ENCODE results near the gene C1QC. TPM values are rescaled to one million over a fixed set of nuclear protein-coding genes. Genes with fewer than 3 reads are reported as not detected.

C1QC gene
- total RNA-seq, 1 donor from 2014 or later = not detected

DNA sequence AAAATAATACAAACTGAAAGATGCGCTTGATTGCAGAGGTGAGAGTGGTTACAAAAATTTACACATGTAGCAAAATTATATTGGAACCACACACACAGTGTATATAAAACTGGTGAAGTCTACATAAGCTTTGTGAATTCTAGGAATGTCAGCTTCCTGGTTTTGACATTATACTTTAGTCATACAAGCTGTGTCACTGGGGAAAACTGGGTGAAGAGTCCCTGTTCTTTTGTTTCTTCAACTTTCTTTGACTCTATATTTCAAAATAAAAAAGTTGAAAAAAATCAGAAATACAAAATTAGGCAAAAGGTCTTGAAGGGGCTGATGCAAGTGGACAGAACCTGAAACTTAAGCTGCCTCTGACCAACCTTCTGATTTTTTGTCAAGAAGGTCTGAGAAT is 3.0 kb downstream of the C1QC start:
- Mint-ChIP-seq H3K27ac (no peak overlapping the region), H3K4me1 (ENCODE audit: low read depth) (no peaks in the 10 kb centered on the region), H3K9me3 (ENCODE audit: low read depth) (no peaks in the 10 kb centered on the region), H3K27me3 (peaks cover 31% of the 10 kb centered on the region), H3K4me3 (ENCODE audit: low read depth) (no peak overlapping the region), H3K36me3 (ENCODE audit: insufficient read depth) (no peaks in the 10 kb centered on the region)
- no peak for TF ChIP-seq CTCF (IDR thresholded peaks at IDR 0.05; ENCODE audit: unreplicated experiment)
- DNase-seq (ENCODE audit: low spot score, unreplicated experiment) = no peak

DNA sequence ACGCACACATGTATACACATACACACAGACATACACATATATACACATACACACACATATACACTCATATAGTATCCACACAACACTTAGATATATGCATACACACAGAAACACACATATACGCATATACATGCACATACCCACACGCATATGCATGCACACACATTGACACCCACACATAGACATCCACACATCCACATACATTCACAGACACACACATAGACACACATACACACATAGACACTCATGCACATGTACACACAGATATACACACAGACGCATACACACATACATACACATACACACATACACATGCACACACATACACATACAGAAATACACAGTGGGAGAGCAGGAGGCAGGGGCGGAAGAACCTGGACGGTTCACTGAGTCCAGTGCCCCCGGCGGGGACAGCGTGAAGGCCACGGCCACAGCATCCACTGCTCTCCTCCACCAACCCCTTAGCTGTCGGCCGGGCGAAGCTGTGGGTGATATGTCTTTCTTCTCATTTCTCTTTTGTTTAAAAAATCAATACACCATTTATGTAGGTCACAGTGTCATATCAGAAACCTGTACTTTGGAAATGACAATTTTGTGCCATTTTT is 6.8 kb downstream of the C1QC start:
- H3K4me1 Mint-ChIP-seq (ENCODE audit: low read depth) = no peaks in the 10 kb centered on the region
- no peak for TF ChIP-seq CTCF (IDR thresholded peaks at IDR 0.05; ENCODE audit: unreplicated experiment)
- no peaks in the 10 kb centered on the region for H3K36me3 Mint-ChIP-seq (ENCODE audit: insufficient read depth)
- H3K9me3 Mint-ChIP-seq (ENCODE audit: low read depth) = no peaks in the 10 kb centered on the region
- H3K27me3 Mint-ChIP-seq = peaks cover 55% of the 10 kb centered on the region
- H3K27ac Mint-ChIP-seq = no peak overlapping the region
- DNase-seq (ENCODE audit: low spot score, unreplicated experiment) = no peak
- H3K4me3 Mint-ChIP-seq (ENCODE audit: low read depth) = no peak overlapping the region

- Mint-ChIP-seq H3K36me3 (ENCODE audit: insufficient read depth) (no peaks in the 10 kb centered on the region), H3K27ac (no peak overlapping the region), H3K27me3 (peaks cover 59% of the 10 kb centered on the region), H3K4me3 (ENCODE audit: low read depth) (no peak overlapping the region), H3K4me1 (ENCODE audit: low read depth) (no peaks in the 10 kb centered on the region), H3K9me3 (ENCODE audit: low read depth) (no peaks in the 10 kb centered on the region)
- no peak for TF ChIP-seq CTCF (IDR thresholded peaks at IDR 0.05; ENCODE audit: unreplicated experiment)
- no peak for DNase-seq (ENCODE audit: low spot score, unreplicated experiment)
Measured at GRCh38 chr1:22651941-22652856, 8.8 kb downstream of the C1QC start.

DNA sequence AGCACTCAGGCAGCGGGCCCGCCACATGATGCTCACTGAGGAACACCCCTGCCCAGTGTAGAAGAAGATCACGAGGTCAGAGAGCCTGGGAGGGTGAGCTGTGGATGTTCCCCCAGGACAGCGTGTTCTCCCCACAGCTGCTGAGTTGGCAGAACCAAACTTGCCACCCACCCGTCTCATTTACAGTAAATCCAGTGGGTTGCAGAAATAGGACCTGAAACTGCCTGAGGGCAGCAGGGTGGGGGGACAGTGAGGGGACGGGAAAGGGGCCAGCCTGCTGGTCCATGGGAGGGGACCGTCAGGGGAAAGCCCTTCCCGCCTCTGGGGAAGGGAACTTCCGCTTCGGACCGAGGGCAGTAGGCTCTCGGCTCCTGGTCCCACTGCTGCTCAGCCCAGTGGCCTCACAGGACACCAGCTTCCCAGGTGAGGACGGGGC is 9.5 kb downstream of the C1QC start, which contains the start of gene C1QB:
Gene C1QB, plus strand, starts transcription at position 356 of the 436 bp plus-strand sequence. CDS start 6,227 bp downstream, outside the sequence.
- Mint-ChIP-seq H3K9me3 (ENCODE audit: low read depth) (no peaks in the 10 kb centered on the region), H3K36me3 (ENCODE audit: insufficient read depth) (no peaks in the 10 kb centered on the region)

More for the DNA sequence above, 9.5 kb downstream of the C1QC start, which contains the start of gene C1QB:
- no peak within 1 kb of the TSS for H3K4me3 Mint-ChIP-seq (ENCODE audit: low read depth)
- TF ChIP-seq CTCF (IDR thresholded peaks at IDR 0.05; ENCODE audit: unreplicated experiment) = no peak
- H3K27me3 Mint-ChIP-seq = peaks cover 61% of the 10 kb centered on the region
- DNase-seq (ENCODE audit: low spot score, unreplicated experiment) = no peak
- H3K27ac Mint-ChIP-seq = no peak within 1 kb of the TSS
- no peaks in the 10 kb centered on the region for H3K4me1 Mint-ChIP-seq (ENCODE audit: low read depth)
